ENCODE data around the gene SELENOI.
"Not testable (repeated sequence)": the region's sequence is repeated elsewhere in the genome, so short reads cannot be mapped to it uniquely, and the experiment has no call there.

The SELENOI gene

GRCh38 chr2:26352892-26353291 lies 6.9 kb downstream of the SELENOI start:
- DNase-seq (ENCODE audit: insufficient read length, low spot score) (no peak), FAIRE-seq (no peak)
- TF ChIP-seq PAX5 (IDR thresholded peaks at IDR 0.05; ENCODE audit: insufficient read depth, low read length, severe bottlenecking), result no peak
- no peak for TF ChIP-seq POLR2AphosphoS5 (IDR thresholded peaks at IDR 0.05; ENCODE audit: low read depth, low read length)
- no peak for TF ChIP-seq TAF1 (IDR thresholded peaks at IDR 0.05; ENCODE audit: low read depth, low read length)
- no peak for TF ChIP-seq POLR2A (IDR thresholded peaks at IDR 0.05; ENCODE audit: low read depth, low read length)
- TF ChIP-seq SPI1 (IDR thresholded peaks at IDR 0.05; ENCODE audit: low read depth, low read length), result no peak
- TF ChIP-seq POU2F2 (IDR thresholded peaks at IDR 0.05; ENCODE audit: low read depth, low read length), result no peak

GRCh38 chr2:26354469-26354868 lies 8.5 kb downstream of the SELENOI start:
- FAIRE-seq; DNase-seq (ENCODE audit: insufficient read length, low spot score): not testable (repeated sequence)

- no peak for DNase-seq (ENCODE audit: insufficient read length, low spot score)
Observed at GRCh38 chr2:26355038-26355995, 9.4 kb downstream of the SELENOI start.

GRCh38 chr2:26356111-26356510 lies 10.2 kb downstream of the SELENOI start:
- FAIRE-seq, result no peak
- DNase-seq (ENCODE audit: insufficient read length, low spot score), result no peak
- TF ChIP-seq PAX5 (IDR thresholded peaks at IDR 0.05; ENCODE audit: insufficient read depth, low read length, severe bottlenecking) (no peak), POLR2AphosphoS5 (IDR thresholded peaks at IDR 0.05; ENCODE audit: low read depth, low read length) (no peak), SPI1 (IDR thresholded peaks at IDR 0.05; ENCODE audit: low read depth, low read length) (no peak), TAF1 (IDR thresholded peaks at IDR 0.05; ENCODE audit: low read depth, low read length) (no peak), POU2F2 (IDR thresholded peaks at IDR 0.05; ENCODE audit: low read depth, low read length) (no peak), POLR2A (IDR thresholded peaks at IDR 0.05; ENCODE audit: low read depth, low read length) (no peak)

More at GRCh38 chr2:26355038-26355995, 9.4 kb downstream of the SELENOI start:
- TF ChIP-seq POLR2AphosphoS5 (IDR thresholded peaks at IDR 0.05; ENCODE audit: low read depth, low read length) (no peak), POU2F2 (IDR thresholded peaks at IDR 0.05; ENCODE audit: low read depth, low read length) (no peak), TAF1 (IDR thresholded peaks at IDR 0.05; ENCODE audit: low read depth, low read length) (no peak), PAX5 (IDR thresholded peaks at IDR 0.05; ENCODE audit: insufficient read depth, low read length, severe bottlenecking) (no peak), POLR2A (IDR thresholded peaks at IDR 0.05; ENCODE audit: low read depth, low read length) (no peak), SPI1 (IDR thresholded peaks at IDR 0.05; ENCODE audit: low read depth, low read length) (no peak)
- FAIRE-seq, result no peak

GRCh38 chr2:26356771-26357170 lies 10.8 kb downstream of the SELENOI start:
- TF ChIP-seq POLR2A (IDR thresholded peaks at IDR 0.05; ENCODE audit: low read depth, low read length) (no peak), POLR2AphosphoS5 (IDR thresholded peaks at IDR 0.05; ENCODE audit: low read depth, low read length) (no peak), PAX5 (IDR thresholded peaks at IDR 0.05; ENCODE audit: insufficient read depth, low read length, severe bottlenecking) (no peak), SPI1 (IDR thresholded peaks at IDR 0.05; ENCODE audit: low read depth, low read length) (no peak), TAF1 (IDR thresholded peaks at IDR 0.05; ENCODE audit: low read depth, low read length) (no peak), POU2F2 (IDR thresholded peaks at IDR 0.05; ENCODE audit: low read depth, low read length) (no peak)
- no peak for DNase-seq (ENCODE audit: insufficient read length, low spot score)
- no peak for FAIRE-seq

GRCh38 chr2:26359886-26360473 lies 14.0 kb downstream of the SELENOI start:
- TF ChIP-seq PAX5 (IDR thresholded peaks at IDR 0.05; ENCODE audit: insufficient read depth, low read length, severe bottlenecking) (no peak), POLR2A (IDR thresholded peaks at IDR 0.05; ENCODE audit: low read depth, low read length) (no peak), POU2F2 (IDR thresholded peaks at IDR 0.05; ENCODE audit: low read depth, low read length) (no peak), SPI1 (IDR thresholded peaks at IDR 0.05; ENCODE audit: low read depth, low read length) (no peak), TAF1 (IDR thresholded peaks at IDR 0.05; ENCODE audit: low read depth, low read length) (no peak), POLR2AphosphoS5 (IDR thresholded peaks at IDR 0.05; ENCODE audit: low read depth, low read length) (no peak)
- FAIRE-seq (no peak), DNase-seq (ENCODE audit: insufficient read length, low spot score) (no peak)

- TF ChIP-seq POLR2A (IDR thresholded peaks at IDR 0.05; ENCODE audit: low read depth, low read length) (no peak), SPI1 (IDR thresholded peaks at IDR 0.05; ENCODE audit: low read depth, low read length) (no peak), POU2F2 (IDR thresholded peaks at IDR 0.05; ENCODE audit: low read depth, low read length) (no peak), PAX5 (IDR thresholded peaks at IDR 0.05; ENCODE audit: insufficient read depth, low read length, severe bottlenecking) (no peak), TAF1 (IDR thresholded peaks at IDR 0.05; ENCODE audit: low read depth, low read length) (no peak), POLR2AphosphoS5 (IDR thresholded peaks at IDR 0.05; ENCODE audit: low read depth, low read length) (no peak)
- peak; percentile 64 for FAIRE-seq
- DNase-seq (ENCODE audit: insufficient read length, low spot score), result no peak
Observed at GRCh38 chr2:26363323-26363722, 17.4 kb downstream of the SELENOI start.

- TF ChIP-seq TAF1 (IDR thresholded peaks at IDR 0.05; ENCODE audit: low read depth, low read length) (no peak), SPI1 (IDR thresholded peaks at IDR 0.05; ENCODE audit: low read depth, low read length) (no peak), POLR2A (IDR thresholded peaks at IDR 0.05; ENCODE audit: low read depth, low read length) (no peak), POLR2AphosphoS5 (IDR thresholded peaks at IDR 0.05; ENCODE audit: low read depth, low read length) (no peak), PAX5 (IDR thresholded peaks at IDR 0.05; ENCODE audit: insufficient read depth, low read length, severe bottlenecking) (no peak), POU2F2 (IDR thresholded peaks at IDR 0.05; ENCODE audit: low read depth, low read length) (no peak)
- DNase-seq (ENCODE audit: insufficient read length, low spot score) (no peak), FAIRE-seq (no peak)
Observed at GRCh38 chr2:26363958-26364357, 18.0 kb downstream of the SELENOI start.

- DNase-seq (ENCODE audit: insufficient read length, low spot score), result no peak
- TF ChIP-seq POLR2A (IDR thresholded peaks at IDR 0.05; ENCODE audit: low read depth, low read length), result no peak
- no peak for TF ChIP-seq PAX5 (IDR thresholded peaks at IDR 0.05; ENCODE audit: insufficient read depth, low read length, severe bottlenecking)
- TF ChIP-seq TAF1 (IDR thresholded peaks at IDR 0.05; ENCODE audit: low read depth, low read length), result no peak
- no peak for TF ChIP-seq SPI1 (IDR thresholded peaks at IDR 0.05; ENCODE audit: low read depth, low read length)
- no peak for TF ChIP-seq POLR2AphosphoS5 (IDR thresholded peaks at IDR 0.05; ENCODE audit: low read depth, low read length)
- TF ChIP-seq POU2F2 (IDR thresholded peaks at IDR 0.05; ENCODE audit: low read depth, low read length), result no peak
- FAIRE-seq, result no peak
Observed at GRCh38 chr2:26364669-26365068, 18.7 kb downstream of the SELENOI start.
